Natural killer cell (primary cell): ENCODE results near the gene ANKRD50. TPM values are rescaled to one million over a fixed set of nuclear protein-coding genes. Genes with fewer than 3 reads are reported as not detected.

Experiments used
- ATAC-seq, 3 donors: fragments of 150-1000 bp in 2 of 3; fragments of 200-7000 bp in 1 of 3; cut with Tn5 transposase; 1 replicate in 1 of 3; 2 replicates in 2 of 3; pipeline ENCODE4 v1.10.0; 2021; ENCODE audit warnings: mild to moderate bottlenecking in 2 of 3, moderate library complexity in 2 of 3
- DNase-seq, 2 donors: peaks; one replicate each; pipeline versions ENCODE4 v3.0.0 to v3.0.0-alpha.2; 2013 to 2021; ENCODE audit warnings: mixed read lengths in 1 of 2
- H3K27ac ChIP-seq: one replicate; pipeline ENCODE4 v1.5.1; 2013; ENCODE audit warnings: mild to moderate bottlenecking, low read length
- H3K27me3 ChIP-seq: one replicate; pipeline ENCODE4 v1.6.1; 2013; ENCODE audit warnings: low read length; ENCODE audit not compliant: control insufficient read depth, insufficient read depth
- H3K36me3 ChIP-seq: one replicate; pipeline ENCODE4 v1.6.1; 2013; ENCODE audit warnings: low read length; ENCODE audit not compliant: control insufficient read depth, insufficient read depth
- H3K4me1 ChIP-seq: one replicate; pipeline ENCODE4 v1.6.1; 2013; ENCODE audit warnings: low read length; ENCODE audit not compliant: control insufficient read depth, insufficient read depth
- H3K4me3 ChIP-seq: one replicate; pipeline ENCODE4 v1.5.1; 2013; ENCODE audit warnings: low read length
- H3K9me3 ChIP-seq: one replicate; pipeline ENCODE4 v1.6.1; 2013; ENCODE audit warnings: low read length; ENCODE audit not compliant: control insufficient read depth, insufficient read depth
- H3K27ac Mint-ChIP-seq, 2 donors: one replicate each; pipeline ENCODE4 v1.8.0; 2022; ENCODE audit warnings: mild to moderate bottlenecking in 2 of 2, mixed read lengths in 2 of 2, moderate library complexity in 1 of 2
- H3K27me3 Mint-ChIP-seq, 2 donors: one replicate each; pipeline ENCODE4 v1.8.0; 2022; ENCODE audit warnings: low read depth in 2 of 2, mixed read lengths in 2 of 2
- H3K36me3 Mint-ChIP-seq: one replicate; pipeline ENCODE4 v1.8.0; 2022; ENCODE audit warnings: mixed read lengths
- H3K4me1 Mint-ChIP-seq, 2 donors: one replicate each; pipeline ENCODE4 v1.8.0; 2022; ENCODE audit warnings: mixed read lengths in 2 of 2
- H3K4me3 Mint-ChIP-seq: one replicate; pipeline ENCODE4 v1.8.0; 2022; ENCODE audit warnings: mild to moderate bottlenecking, moderate library complexity, mixed read lengths
- H3K9me3 Mint-ChIP-seq, 2 donors: one replicate each; pipeline ENCODE4 v1.8.0; 2022; ENCODE audit warnings: mixed read lengths in 2 of 2
- CTCF ChIP-seq: fragments of 200-600 bp; IDR thresholded peaks from one replicate; pipeline ENCODE4 v1.8.0; 2022; ENCODE audit warnings: antibody characterized with exemption
- WGBS: methylation state at CpG from one replicate; pipeline ENCODE4 v1.1.7; 2013; ENCODE audit warnings: missing lambda C conversion rate; ENCODE audit not compliant: insufficient coverage; 5-methylcytosine and 5-hydroxymethylcytosine counted together
- intact Hi-C: fragments of 100-400 bp; cut with micrococcal nuclease; formaldehyde crosslinking; loops from one replicate; pipeline ENCODE4 v1.14.2; 2022
- total RNA-seq, 4 donors: library from RNA; stranded (reverse); fragments of 120-200 nt in 1 of 4; gene quantifications; one replicate each; pipeline versions ENCODE4 v1.2.3 to v1.2.4, GENCODE V29; 2013 to 2022

ANKRD50 gene
- total RNA-seq, 3 donors from 2014 or later (not counting 1 experiment from before 2014, with no cell fraction given): 0.82 to 1.3 (median 0.90) TPM

GRCh38 chr4:124697441-124697840 is 15.1 kb downstream of the ANKRD50 start:
- WGBS: 93% methylated on average over 2 of the region's 2 CpGs
- Histone ChIP-seq H3K36me3 (no peaks in the 10 kb centered on the region), H3K27ac (no peak overlapping the region), H3K27me3 (no peaks in the 10 kb centered on the region), H3K9me3 (peaks cover 3% of the 10 kb centered on the region), H3K4me3 (no peak overlapping the region), H3K4me1 (no peaks in the 10 kb centered on the region)
- intact Hi-C loops: no loop called here
- no peak for DNase-seq
- no peaks in the 10 kb centered on the region for H3K4me1 Mint-ChIP-seq
- H3K36me3 Mint-ChIP-seq: no peaks in the 10 kb centered on the region
- H3K9me3 Mint-ChIP-seq: peaks cover 0 to 5% of the 10 kb centered on the region in 2 donors
- no peaks in the 10 kb centered on the region for H3K27me3 Mint-ChIP-seq
- no peak overlapping the region for H3K4me3 Mint-ChIP-seq
- H3K27ac Mint-ChIP-seq: no peak overlapping the region
- no peak for TF ChIP-seq CTCF
- ATAC-seq: no peak

DNA sequence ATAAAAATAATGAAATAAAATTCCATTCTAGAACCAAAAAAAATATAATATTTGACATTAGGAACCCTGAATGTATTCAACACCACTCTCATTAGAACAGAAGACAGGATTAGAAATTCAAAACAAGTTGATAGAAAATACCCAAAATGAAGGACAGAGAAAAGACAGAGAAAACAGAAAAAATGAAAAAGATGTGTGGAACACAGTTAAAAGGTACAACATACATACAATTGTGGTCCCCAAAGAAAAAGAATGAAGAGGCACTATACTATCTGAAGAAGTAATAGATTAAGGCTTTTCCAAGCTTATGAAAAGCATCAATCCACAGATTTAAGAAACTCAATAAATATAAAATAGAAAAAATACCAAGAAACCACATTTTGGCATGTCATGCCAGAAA is 16.4 kb downstream of the ANKRD50 start:
- Histone ChIP-seq H3K9me3 (peaks cover 3% of the 10 kb centered on the region), H3K27ac (no peak overlapping the region), H3K27me3 (no peaks in the 10 kb centered on the region), H3K4me1 (no peaks in the 10 kb centered on the region), H3K36me3 (no peaks in the 10 kb centered on the region), H3K4me3 (no peak overlapping the region)
- Mint-ChIP-seq H3K27me3 (no peaks in the 10 kb centered on the region), H3K4me3 (no peak overlapping the region), H3K36me3 (no peaks in the 10 kb centered on the region), H3K4me1 (no peaks in the 10 kb centered on the region), H3K9me3 (peaks cover 0 to 5% of the 10 kb centered on the region in 2 donors), H3K27ac (no peak overlapping the region)
- no peak for DNase-seq
- TF ChIP-seq CTCF: no peak
- ATAC-seq: no peak
- intact Hi-C loops: no loop called here

- Mint-ChIP-seq H3K9me3 (peaks cover 0 to 5% of the 10 kb centered on the region in 2 donors), H3K27me3 (no peaks in the 10 kb centered on the region), H3K4me1 (no peaks in the 10 kb centered on the region), H3K27ac (no peak overlapping the region), H3K4me3 (no peak overlapping the region), H3K36me3 (no peaks in the 10 kb centered on the region)
- intact Hi-C loops: no loop called here
- DNase-seq (no peak), ATAC-seq (no peak)
- WGBS: 94% methylated on average over 6 of the region's 6 CpGs
- Histone ChIP-seq H3K4me3 (no peak overlapping the region), H3K9me3 (peaks cover 3% of the 10 kb centered on the region), H3K36me3 (no peaks in the 10 kb centered on the region), H3K27ac (no peak overlapping the region), H3K27me3 (no peaks in the 10 kb centered on the region), H3K4me1 (no peaks in the 10 kb centered on the region)
- TF ChIP-seq CTCF: no peak
Observed at GRCh38 chr4:124694946-124695598, 17.5 kb downstream of the ANKRD50 start.

DNA sequence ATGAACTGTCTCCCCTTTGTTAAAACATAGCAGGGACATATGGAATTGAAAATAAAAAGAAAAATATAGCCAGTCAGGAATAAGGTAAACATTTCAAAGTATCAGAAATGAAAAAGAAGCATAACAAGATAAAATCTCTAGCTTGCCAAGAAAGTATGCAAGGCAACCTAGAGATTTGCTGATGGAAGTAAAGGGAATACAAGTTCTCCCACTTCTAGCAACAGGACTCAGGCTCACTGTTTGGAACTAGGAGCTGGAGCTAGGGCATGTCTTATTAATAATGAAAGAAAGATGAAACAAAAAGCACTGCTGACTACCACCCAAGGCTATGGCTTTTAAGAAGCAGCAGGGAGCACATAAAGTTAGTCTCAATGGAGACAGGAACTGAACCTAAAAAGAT is 18.2 kb downstream of the ANKRD50 start:
- Histone ChIP-seq H3K4me1 (no peaks in the 10 kb centered on the region), H3K27ac (no peak overlapping the region), H3K4me3 (no peak overlapping the region), H3K27me3 (no peaks in the 10 kb centered on the region), H3K9me3 (peaks cover 3% of the 10 kb centered on the region), H3K36me3 (no peaks in the 10 kb centered on the region)
- DNase-seq (no peak), ATAC-seq (no peak)
- H3K9me3 Mint-ChIP-seq: peaks cover 0 to 5% of the 10 kb centered on the region in 2 donors
- no peak overlapping the region for H3K27ac Mint-ChIP-seq
- H3K36me3 Mint-ChIP-seq: no peaks in the 10 kb centered on the region
- H3K4me3 Mint-ChIP-seq: no peak overlapping the region
- no peaks in the 10 kb centered on the region for H3K4me1 Mint-ChIP-seq
- no peak for TF ChIP-seq CTCF
- no peaks in the 10 kb centered on the region for H3K27me3 Mint-ChIP-seq
- intact Hi-C loops: no loop called here
